ENCODE measurements around the gene SPOP.

DNA sequence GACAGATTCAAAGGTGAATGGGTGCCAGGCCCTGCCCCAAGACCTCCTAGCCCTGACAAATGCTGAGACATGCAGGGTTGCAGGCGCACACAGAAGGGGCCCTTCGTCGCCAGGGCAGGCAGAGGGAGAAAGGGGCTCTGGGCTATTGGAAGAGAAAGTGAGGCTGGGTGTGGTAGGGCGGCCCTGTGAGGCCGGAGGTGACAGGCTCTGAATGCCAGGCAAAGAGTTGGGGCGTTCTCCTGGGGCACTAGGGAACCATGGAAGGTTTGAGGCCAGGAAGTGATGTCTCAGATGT, 128.6 kb downstream of the SPOP start:
- TF ChIP-seq, protein P1, sequence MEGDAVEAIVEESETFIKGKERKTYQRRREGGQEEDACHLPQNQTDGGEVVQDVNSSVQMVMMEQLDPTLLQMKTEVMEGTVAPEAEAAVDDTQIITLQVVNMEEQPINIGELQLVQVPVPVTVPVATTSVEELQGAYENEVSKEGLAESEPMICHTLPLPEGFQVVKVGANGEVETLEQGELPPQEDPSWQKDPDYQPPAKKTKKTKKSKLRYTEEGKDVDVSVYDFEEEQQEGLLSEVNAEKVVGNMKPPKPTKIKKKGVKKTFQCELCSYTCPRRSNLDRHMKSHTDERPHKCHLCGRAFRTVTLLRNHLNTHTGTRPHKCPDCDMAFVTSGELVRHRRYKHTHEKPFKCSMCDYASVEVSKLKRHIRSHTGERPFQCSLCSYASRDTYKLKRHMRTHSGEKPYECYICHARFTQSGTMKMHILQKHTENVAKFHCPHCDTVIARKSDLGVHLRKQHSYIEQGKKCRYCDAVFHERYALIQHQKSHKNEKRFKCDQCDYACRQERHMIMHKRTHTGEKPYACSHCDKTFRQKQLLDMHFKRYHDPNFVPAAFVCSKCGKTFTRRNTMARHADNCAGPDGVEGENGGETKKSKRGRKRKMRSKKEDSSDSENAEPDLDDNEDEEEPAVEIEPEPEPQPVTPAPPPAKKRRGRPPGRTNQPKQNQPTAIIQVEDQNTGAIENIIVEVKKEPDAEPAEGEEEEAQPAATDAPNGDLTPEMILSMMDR (IDR thresholded peaks at IDR 0.05): no peak
- TF ChIP-seq POLR2A (IDR thresholded peaks at IDR 0.05): no peak
